Spleen (tissue), 7 donors: ENCODE results near the gene ARHGEF39.
"Not testable (repeated sequence)": the region's sequence is repeated elsewhere in the genome, so short reads cannot be mapped to it uniquely, and the experiment has no call there.

Source experiments
- POLR2A ChIP-seq, 3 donors: fragments of 450-650 bp; IDR thresholded peaks; one replicate each; pipeline ENCODE4 v1.5.1; 2017; ENCODE audit warnings: antibody characterized with exemption in 3 of 3, mild to moderate bottlenecking in 1 of 3
- POLR2AphosphoS5 ChIP-seq, 3 donors: sonication (generic); formaldehyde crosslinking; IDR thresholded peaks; one replicate each; pipeline ENCODE4 v1.5.1; 2017; ENCODE audit warnings: antibody characterized with exemption in 3 of 3
- TF ChIP-seq, protein P1 (sequence below), 11 experiments: fragments of 200-600 bp in 7 of 11; fragments of 450-650 bp in 4 of 11; sonication (generic) in 4 of 11; IDR thresholded peaks in 8 of 11; conservative IDR thresholded peaks in 3 of 11; 1 replicate in 7 of 11; 2 replicates in 4 of 11; pipeline versions ENCODE4 v1.4.0 to v1.8.0; 2016 to 2021; ENCODE audit warnings: antibody characterized with exemption in 11 of 11, inconsistent platforms in 4 of 11, mild to moderate bottlenecking in 1 of 11
- donor health status: DM: no; HTN: no; CAD: no; lungs with moderate emphysema.
- donor health status: DM: no; HTN: no; CAD: no.
- donor health status: DM: no; HTN: no; CAD: no.

DNA sequence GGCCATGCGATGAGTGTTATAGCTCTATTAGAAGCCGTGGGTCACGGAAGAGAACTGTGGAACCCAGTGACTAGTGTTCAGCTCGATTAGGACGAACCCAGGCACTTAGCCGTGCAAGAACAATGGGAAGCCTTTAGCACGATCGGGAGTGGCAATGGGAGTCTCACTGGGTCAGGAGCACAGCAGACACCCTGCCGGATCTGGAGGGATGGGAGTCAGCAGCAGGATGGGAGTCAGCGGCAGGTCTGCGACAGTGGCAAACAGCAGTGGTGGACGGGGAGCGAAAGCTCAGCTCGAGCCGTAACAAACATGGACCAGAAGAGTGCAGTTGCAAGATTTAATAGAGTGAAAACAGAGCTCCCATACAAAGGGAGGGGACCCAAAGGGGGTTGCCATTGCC, 24.6 kb downstream of the ARHGEF39 start:
- TF ChIP-seq, protein P1, sequence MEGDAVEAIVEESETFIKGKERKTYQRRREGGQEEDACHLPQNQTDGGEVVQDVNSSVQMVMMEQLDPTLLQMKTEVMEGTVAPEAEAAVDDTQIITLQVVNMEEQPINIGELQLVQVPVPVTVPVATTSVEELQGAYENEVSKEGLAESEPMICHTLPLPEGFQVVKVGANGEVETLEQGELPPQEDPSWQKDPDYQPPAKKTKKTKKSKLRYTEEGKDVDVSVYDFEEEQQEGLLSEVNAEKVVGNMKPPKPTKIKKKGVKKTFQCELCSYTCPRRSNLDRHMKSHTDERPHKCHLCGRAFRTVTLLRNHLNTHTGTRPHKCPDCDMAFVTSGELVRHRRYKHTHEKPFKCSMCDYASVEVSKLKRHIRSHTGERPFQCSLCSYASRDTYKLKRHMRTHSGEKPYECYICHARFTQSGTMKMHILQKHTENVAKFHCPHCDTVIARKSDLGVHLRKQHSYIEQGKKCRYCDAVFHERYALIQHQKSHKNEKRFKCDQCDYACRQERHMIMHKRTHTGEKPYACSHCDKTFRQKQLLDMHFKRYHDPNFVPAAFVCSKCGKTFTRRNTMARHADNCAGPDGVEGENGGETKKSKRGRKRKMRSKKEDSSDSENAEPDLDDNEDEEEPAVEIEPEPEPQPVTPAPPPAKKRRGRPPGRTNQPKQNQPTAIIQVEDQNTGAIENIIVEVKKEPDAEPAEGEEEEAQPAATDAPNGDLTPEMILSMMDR (IDR thresholded peaks at IDR 0.05 in 8 of 11, conservative IDR thresholded peaks at IDR 0.05 in 3 of 11): not testable (repeated sequence)
- not testable (repeated sequence) for TF ChIP-seq POLR2A (IDR thresholded peaks at IDR 0.05)
- TF ChIP-seq POLR2AphosphoS5 (IDR thresholded peaks at IDR 0.05): peak in 1 of 3 donors; percentile 19
